NCI-H226 (cell line): ENCODE measurements around the gene ZNF580.

Experiments used
- DNase-seq: peaks from one replicate; pipeline ENCODE4 v3.0.0-alpha.2; 2015

The ZNF580 gene

DNA sequence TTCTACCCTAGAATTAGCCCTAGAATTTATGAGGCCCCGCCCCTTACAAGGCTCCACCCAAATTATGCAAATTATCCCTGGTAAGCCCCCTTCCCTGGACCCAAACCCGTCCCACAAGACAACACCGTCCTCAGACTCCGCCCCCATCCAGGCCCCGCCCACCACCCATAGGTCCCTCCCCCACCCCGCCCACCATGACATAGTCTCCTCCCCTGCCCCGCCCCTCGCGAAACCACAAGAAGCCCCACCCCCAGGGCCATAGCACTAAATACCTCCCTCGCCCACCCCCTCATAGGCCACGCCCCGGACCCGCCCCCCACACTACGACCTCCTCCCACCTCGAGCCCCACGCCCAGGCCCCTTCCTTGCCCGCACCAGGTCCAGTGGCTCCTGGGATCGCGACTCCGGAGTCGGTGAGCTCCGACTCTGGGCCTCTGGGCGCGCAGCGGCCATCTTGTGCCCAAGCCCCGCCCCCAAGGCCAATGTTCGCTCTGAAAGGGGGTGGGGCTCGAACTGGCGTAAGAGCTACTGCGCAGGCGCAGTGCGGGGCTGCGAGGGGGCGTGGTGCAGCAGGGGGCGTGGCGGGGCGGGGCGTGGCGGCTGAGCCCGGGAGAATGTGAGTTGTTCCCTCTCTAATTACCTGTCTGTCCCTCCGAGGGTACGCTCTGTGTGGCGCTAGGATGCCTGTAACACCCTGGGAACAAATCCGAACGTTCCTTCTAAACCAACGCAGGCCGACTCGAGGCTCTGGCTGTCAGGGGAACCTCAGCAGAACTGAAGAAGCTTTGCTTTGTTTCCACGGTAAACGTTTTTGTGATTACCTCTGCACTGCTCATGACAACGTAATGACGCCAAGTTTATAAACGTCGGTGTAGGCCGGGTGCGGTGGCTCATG, 16.4 kb upstream of the ZNF580 start, which contains the start of gene ZNF784:
Gene ZNF784 (minus strand): TSS at position 458 of the 895 bp plus-strand sequence. CDS start 5 bp downstream, at position 453.
- peak; percentile 84 for DNase-seq

DNA sequence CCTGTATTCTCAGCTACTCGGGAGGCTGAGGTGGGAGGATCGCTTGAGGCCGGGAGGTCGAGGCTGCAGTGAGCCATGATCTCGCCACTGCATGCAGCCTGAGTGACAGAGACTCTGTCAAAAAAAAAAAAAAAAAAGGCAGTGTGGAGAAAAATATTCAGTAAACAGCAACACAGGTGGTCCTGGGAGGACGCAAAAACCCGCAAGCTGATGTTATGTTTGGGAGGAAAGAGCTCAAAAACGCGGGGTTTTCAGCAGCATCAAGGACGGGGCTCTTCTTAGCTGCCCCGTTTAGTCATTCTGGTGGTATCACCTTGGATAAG, 15.8 kb upstream of the ZNF580 start:
- DNase-seq, result no peak

DNA sequence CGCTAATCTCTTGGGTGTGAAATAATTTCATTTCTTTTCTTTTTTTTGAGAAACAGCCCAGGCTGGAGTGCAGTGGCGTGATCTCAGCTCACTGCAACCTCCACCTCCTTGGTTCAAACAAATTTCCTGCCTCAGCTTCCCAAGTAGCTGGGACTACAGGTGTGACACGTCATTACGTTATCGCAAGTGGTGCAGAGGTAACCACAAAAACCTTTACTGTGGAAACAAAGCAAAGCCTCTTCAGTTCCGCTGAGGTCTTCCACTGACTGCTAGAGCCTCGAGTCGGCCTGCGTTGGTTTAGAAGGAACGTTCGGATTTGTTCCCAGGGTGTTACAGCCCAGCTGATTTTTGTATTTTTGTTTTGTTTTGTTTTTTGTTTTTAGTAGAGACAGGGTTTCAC, 14.5 kb upstream of the ZNF580 start:
- no peak for DNase-seq

DNA sequence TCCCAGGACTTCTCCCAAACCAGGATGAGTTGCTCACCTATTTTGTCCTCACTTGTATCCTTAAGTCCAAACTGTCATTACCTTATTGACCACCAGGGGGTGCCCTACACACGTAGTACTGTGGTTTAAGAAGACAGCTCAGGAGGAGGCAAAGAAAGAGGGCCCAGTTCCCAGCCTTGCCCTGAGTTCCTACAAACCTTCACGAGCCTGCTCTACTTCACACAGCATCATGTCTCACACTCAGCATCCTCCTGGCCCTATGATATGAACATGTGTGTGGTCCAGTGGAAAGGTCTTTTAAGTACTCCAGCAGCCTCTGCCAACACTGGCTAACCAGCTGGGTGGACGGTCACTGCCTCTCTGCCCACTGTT, 8.4 kb upstream of the ZNF580 start:
- peak; percentile 79 for DNase-seq

DNA sequence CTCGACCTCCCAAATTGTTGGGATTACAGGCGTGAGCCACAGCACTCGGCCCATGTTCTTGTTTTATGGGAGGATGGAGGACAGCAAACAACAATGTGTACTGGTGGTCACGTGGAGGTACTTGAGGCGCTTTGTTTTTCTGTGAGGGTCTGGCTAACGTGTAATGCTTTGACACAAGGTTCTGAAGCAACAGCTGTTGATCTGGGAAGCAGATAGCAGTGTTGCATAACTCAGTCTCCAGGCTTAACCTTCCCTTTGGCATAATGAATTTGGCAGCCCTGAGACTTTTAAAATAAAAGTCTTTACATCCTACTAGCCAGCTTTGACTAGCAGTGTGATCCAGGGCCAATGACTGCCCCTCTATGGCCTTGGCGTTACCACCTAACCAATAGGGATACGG, 6.9 kb upstream of the ZNF580 start:
- DNase-seq, result no peak

DNA sequence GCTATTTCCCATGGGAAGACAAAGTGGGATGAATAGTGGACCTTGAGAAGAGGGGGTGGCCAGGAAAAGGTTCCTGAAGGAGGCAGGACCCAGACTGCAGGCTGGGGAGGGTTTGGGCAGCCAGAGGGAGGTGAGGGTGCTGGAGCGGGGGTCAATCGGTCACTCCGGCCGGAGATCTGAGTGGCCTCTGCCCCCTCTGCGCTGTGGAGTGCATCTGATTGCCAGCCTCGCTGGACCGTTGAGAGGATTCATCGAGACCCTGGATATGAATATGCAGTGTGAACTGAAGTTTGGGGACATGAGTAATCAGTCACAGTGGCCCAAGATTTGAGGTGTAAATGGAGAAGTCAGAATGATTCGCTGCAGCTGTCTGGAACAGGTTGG, 5.5 kb upstream of the ZNF580 start:
- no peak for DNase-seq

DNA sequence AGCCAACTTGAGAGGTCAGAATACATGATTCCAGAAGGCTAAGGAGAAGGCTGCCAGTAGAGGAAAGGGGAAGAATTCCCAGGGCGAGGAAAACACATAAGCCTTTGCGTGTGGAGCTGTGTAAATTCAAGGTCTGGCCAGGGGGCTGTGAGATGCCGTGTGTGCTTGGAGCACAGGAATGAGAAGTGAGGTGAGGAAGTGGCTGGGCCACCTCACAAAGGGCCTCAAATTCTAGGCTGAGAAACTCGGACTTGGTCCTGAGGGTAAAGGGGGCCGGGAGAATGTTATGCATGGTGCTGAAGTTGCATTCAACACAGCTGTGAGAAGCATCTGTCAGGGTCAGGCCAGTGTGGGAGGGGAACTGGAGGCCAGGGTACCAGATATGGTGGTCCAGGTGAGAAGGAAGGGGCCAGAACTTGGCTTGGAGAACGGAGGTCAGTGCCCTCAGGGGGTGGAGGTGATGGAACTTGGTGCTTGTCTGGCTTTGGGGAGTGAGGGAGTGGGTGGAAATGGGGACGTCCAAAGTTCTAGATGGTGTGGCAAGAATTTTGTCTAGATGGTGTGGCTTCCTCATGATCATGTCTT, 4.9 kb upstream of the ZNF580 start:
- no peak for DNase-seq

DNA sequence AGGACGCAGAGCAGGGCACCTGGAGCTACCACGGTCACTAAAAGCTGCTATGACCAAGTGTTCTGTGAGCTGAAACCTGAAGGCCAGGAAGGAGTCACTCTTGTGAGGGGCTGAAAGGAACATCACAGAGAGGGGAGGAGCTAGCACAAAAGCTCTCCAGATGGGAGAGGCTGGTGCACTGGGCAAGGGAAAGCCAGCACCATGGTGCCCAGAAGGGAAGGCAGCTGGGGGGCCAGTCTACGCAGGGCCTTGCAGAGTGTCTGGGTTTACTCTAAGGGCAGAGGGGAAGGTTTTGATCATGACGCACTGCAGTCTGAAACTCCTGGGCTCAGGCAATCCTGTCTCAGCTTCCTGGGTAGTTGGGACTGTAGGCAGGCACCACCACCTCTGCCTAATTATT, 4.1 kb upstream of the ZNF580 start:
- DNase-seq, result no peak

DNA sequence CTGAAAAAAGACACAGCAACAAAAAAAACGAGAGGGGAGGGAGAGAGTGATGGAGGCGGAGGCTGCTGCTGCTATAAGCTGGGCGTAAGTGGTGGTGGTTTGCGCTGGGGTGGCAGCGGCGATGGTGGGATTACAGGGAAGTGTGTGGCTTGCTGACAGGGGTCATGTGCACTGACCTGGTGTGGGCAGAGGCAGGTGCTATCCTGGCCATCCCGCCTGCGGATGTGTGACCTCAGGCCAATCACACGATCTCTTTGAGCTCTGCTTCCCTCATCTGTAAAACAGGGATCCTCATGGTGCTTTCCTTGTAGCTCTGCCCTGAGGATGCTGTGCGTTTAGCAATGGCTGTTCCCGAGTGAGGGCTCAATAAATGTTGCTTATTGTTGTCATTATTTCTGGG, 3.3 kb upstream of the ZNF580 start:
- no peak for DNase-seq

DNA sequence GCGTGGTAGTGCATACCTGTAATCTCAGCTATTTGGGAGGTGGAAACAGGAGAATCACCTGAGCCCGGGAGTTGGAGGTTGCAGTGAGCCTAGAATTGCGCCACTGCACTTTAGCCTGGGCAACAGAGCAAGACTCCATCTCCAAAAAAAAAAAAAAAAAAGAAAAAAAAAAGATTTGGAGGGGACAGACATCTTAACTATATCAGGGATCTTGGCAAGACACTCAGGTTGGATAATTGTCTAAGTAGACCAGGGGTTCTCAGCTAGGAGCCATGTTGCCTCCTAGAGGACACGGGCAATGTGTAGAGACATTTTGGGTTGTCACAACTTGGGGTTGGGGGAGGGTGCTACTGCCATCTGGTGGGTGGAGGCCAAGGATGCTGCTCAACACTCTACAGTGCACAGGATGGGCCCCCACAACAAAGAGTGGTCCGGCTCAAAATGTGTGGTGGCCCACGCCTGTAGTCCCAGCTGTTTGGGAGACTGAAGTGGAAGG, 1.9 kb upstream of the ZNF580 start:
- no peak for DNase-seq

DNA sequence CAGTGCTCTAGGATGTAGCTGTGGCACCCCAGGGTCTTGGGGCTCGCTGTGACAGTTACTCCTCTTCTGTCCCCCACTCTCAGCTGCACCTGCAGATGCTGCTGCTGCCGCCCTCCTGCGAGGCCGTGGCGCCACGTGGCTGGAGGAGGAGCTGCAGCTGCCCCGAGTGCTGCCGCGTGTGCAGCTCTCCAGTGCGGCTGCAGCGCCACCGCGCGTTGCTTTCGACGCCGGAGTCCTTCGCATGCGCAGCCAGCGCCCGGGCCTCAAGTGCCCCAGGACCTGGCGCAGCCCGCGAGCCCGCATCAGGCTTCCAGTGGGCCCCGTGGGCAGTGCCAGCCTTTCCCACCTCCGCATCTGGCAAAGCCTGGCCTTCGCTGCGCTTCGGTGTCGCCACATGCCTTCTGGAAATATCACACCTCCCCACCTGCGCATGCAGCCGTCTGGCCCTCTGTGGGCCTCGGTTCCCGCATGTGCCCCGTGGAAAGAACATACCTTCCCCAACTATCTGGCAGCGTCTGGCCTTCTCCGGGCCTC, 692 bp upstream of the ZNF580 start:
- DNase-seq, result peak; percentile 54

DNA sequence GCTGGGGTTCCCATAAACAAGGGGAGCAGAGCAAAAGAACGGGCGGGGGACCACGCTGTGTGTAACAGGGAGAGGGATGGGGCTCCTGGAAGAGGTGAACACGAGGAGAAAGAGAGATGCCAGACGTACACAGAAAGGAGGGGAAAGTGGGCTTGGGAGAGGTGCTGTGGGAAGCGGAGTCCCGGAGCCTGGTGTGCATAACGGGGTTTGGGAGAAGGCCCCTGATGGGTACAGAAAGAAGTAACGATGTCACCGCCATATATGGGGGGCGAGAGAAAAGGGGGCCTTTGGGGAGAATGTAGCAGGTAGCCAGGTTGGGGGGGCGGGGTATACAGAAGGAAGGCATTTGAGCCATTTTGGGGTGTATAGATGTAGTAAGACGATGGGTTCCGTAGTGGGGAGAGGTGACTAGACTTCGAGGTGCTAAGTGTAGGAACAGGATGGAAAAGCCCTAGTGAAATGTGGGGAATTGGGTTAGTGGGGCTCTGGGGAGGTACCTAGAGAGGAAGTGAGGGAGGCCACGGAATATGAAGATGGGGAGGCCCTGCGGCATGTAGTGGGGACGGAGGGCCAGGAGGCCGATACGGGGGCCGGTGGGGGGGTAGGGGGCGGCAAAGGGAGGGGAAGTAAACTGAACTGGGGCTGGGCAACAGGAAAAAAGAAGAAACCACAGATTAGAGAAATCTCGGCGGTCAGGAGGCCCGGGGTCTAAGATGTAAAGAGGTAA, 787 bp downstream of the ZNF580 start:
- DNase-seq, result peak; percentile 43

DNA sequence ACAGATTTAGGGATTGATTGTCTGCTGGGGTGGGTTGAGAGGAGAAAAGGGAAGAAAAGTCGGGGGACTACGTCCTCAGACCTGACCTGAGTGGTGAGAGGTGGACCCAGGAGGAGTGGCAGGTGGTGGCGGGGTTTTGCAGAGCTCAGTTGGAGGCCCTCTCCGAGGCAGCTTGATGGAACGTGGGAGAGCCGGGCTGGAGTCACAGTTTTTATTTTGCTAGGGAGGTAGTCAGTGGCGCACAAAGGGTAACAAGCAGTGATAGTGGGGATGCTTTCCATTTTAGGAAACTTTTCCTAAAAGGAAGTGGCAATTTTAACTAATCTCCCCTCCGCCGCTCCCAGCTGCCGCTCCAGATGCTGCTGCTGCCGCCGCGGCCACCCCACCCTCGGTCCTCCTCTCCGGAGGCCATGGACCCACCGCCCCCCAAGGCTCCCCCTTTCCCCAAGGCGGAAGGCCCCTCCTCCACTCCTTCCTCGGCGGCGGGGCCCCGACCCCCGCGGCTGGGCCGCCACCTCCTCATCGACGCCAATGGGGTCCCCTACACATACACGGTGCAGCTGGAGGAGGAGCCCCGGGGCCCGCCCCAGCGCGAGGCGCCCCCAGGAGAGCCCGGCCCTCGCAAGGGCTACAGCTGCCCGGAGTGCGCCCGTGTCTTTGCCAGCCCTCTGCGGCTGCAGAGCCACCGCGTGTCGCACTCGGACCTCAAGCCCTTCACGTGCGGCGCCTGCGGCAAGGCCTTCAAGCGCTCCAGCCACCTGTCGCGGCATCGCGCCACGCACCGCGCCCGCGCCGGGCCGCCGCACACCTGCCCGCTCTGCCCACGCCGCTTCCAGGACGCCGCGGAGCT, 1.6 kb downstream of the ZNF580 start:
- DNase-seq, result no peak

DNA sequence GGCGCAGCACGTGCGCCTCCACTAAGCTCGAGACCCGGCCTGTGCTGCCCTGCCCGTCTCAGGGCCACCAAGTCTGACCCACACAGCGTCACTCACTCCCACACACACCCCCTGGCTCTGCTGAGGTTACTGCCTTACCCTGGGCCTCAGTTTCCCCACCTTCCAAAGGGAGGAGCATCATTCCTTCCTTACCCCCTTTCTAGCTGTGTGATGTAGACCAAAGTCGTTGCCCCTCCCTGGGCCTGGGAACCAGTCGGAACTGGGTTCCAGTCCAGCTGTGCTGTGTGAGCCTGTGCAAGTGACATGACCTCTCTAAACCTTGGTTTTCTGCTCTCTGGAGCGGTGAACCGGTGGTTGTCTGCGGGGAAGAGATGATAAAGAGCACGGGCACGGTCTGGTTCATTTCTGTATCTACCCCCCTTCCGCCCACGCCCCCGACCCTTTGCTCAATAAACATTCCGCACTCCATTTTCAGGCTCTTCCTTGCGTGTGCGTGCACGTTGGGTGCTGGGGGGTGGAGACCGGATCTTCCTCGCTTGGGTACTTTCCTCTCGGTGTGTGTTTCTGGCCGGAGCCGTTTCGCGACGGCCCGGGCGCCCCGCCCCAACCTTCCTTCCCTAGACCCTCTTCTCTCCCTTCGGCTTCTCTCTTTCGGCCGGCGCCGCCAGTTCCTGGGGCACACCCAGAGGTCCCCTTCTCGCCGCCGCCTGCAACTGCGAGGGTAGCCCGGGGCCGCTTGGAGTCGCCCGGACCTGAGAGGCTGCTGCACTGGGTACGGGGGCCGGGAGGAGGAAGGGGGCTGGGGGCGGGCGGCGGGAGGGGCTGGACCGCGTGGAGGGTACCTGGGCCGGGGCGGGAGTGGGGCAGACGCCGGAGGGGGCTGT, 2.4 kb downstream of the ZNF580 start, which contains the start of gene ZNF581:
Gene ZNF581 (plus strand): TSS at position 647 of the 884 bp plus-strand sequence. CDS start 923 bp downstream, outside the sequence.
- peak; percentile 85 for DNase-seq

DNA sequence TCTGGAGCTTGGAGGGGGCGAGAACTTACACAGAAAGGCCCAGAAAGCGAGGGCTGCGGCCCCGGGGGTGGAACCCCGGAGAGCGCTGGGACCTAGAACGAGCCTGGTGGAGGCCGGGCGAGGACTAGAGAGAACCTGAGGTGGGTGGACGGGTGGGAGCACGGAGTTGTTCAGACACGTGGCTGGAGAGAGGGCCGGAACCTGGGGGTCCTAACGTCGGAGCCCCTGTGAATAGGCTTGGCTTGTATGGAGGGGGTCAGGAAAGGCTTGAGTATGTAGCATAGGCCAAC, 3.0 kb downstream of the ZNF580 start:
- no peak for DNase-seq

DNA sequence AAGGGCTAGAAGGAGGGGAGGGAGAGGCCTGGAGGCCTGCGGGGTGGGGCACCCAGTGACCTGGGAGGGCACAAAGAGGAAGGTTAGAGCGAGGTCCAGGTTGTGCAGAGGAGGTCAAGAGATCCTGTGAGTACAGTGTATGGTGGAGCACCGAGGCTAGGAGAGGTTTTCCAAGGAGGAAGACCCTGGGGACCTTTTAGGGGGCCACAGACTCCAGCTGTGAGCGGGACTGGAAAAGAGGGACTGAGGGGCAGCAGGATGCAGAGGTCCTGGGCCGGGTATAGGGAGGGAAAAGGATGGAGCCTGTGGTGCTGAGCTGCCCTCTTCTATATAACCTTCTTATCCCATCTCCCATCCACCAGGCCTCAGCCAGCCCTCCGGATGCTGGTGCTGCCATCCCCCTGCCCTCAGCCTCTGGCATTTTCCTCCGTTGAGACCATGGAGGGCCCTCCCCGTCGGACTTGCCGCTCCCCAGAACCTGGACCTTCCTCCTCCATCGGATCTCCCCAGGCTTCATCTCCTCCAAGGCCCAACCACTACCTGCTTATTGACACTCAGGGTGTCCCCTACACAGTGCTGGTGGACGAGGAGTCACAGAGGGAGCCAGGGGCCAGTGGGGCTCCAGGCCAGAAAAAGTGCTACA, 3.5 kb downstream of the ZNF580 start:
- no peak for DNase-seq

DNA sequence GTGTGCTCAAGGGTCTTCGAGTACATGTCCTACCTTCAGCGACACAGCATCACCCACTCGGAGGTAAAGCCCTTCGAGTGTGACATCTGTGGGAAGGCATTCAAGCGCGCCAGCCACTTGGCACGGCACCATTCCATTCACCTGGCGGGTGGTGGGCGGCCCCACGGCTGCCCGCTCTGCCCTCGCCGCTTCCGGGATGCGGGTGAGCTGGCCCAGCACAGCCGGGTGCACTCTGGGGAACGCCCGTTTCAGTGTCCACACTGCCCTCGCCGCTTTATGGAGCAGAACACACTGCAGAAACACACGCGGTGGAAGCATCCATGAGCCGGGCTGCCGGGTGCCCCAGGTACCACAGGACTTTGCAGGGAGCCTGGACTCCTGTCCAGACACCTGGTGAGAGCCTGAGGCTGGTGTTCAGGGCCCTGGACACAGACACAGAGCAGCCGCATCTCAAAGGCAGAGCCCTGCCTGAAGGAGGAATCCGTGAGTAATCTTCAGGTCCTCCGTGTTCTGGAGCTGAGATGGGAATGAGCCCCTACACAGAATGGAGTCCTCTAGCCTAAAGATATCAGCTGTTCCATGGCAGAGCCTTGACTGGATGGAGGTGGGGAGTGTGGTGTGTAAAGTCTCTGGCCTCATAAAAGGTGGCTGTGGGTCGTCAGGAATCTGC, 4.2 kb downstream of the ZNF580 start:
- DNase-seq, result no peak

DNA sequence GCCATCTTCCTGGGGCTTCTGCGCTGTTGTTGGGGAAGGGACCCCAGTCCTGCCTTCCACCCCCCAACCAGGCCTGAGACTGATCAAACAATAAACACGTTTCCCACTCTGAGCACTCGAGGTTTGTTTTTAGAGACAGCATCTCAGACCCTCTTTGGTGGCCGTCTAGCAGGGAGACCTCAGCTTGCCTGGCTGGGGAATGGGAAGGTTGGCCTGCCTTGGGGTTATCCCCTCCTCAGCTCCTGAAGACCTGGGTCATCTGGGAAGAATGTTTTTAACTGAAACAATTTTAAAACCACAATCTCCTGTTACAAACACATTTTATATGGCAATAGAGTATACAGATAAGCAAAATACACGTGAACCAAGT, 4.7 kb downstream of the ZNF580 start:
- no peak for DNase-seq

DNA sequence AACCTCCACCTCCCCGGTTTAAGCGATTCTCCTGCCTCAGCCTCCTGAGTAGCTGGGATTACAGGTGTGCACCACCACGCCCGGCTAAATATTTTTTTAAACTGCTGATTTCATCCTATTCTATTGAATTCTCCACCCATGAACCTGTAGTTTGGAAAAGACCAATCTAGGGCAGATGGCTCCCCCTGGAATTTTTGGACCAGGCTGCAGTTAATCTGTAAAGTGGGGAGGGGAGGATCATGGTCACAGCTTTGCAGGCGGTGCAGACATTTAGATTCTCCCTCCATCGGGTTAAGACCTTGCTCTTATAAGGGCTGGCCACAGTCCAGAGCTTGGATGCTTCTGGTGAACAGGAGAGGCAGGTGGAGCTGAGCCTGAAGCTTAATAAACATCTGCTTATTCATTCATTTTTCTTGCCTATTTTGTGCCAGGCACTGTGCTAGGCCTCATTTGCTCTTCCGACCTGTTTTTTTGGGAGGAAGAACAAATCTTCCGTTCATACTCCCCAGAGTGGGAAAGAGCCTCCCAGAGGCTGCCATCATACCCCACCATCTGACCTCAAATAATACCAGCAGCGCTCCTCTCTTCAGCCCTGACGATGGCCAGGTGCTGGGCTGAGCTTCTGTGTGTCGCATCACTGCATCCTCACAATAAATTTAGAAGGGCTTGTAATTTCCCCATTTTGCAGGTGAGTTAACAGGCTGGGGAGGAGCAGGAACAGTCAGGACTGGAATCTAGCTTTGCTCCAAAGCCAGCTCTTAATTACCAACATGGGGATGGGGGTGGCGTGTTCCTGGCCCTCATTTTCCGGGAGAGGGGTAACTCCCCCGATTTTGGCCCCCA, 6.3 kb downstream of the ZNF580 start:
- no peak for DNase-seq
